Mesodermal cell (in vitro differentiated cells): ENCODE measurements around the gene TMEM37.

Source experiments
- H3K27ac ChIP-seq: 2 replicates; pipeline ENCODE4 v1.7.0; 2013; ENCODE audit warnings: mild to moderate bottlenecking, low read depth, low read length, moderate library complexity; ENCODE audit not compliant: severe bottlenecking
- H3K36me3 ChIP-seq: 2 replicates; pipeline ENCODE4 v1.7.1; 2013; ENCODE audit warnings: mild to moderate bottlenecking, low read length, moderate library complexity; ENCODE audit not compliant: control insufficient read depth, insufficient read depth
- H3K4me1 ChIP-seq: one replicate; pipeline ENCODE4 v1.7.1; 2013; ENCODE audit warnings: mild to moderate bottlenecking, low read length; ENCODE audit not compliant: insufficient read depth, control insufficient read depth, poor library complexity, severe bottlenecking
- H3K4me3 ChIP-seq: 2 replicates; pipeline ENCODE4 v1.7.0; 2013; ENCODE audit warnings: low read length, control low read depth, mild to moderate bottlenecking; ENCODE audit not compliant: insufficient read depth, poor library complexity, severe bottlenecking; ENCODE audit errors: extremely low read depth
- H3K9me3 ChIP-seq: 2 replicates; pipeline ENCODE4 v1.7.1; 2013; ENCODE audit warnings: mild to moderate bottlenecking, low read length, moderate library complexity; ENCODE audit not compliant: control insufficient read depth
- WGBS, 2 experiments: methylation state at CpG; one replicate each; pipeline ENCODE4 v1.1.5; 2013; ENCODE audit warnings: missing lambda C conversion rate in 2 of 2; ENCODE audit not compliant: insufficient coverage in 2 of 2; 5-methylcytosine and 5-hydroxymethylcytosine counted together

The TMEM37 gene

DNA sequence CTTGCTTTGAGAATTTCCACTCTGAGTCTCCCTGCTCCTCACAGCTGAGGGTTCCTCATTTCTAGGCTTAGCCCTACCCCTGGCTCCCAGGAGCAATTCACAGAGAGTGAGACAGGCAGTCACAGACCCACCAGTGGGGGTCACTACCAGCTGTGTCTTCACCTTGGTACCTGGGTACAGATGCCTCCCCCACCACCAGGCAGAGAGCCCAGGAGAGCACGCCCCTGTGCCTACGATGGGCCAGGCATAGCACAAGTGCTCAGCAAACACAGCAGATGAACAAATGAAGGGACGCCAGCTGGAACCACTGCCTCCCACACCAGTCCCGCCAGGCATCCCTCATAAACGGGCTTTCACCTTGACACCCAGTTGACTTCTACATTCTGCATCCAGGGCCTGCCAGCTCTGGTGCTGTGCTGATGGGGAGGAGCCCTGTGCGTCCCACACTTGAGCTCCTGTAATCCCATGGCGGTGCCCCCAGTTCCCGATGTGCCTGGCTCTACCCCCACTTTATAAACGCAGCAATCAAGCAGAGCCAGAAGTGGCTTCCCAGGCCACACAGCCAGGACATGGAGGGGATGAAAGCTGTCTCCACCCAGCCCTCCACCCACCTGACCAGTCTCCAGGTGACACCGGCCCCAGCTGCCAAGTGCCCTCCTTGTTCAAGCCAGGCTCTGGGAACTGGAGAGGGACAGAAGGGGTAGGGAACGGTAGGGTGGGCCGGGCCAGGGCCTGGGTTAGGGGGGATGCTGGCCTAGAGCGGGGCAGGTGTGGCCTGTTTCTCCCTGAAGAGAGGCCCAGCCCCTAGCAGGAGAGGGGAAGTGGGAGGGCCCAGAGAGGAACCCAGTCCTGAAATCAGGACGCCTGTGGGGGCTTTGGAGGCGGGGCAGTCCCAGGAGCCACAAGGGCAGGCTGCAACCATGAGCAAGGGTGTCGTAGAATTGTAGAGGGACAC is 50.1 kb downstream of the TMEM37 start:
- Histone ChIP-seq H3K4me3 (no peak overlapping the region), H3K27ac (no peak overlapping the region), H3K9me3 (no peaks in the 10 kb centered on the region), H3K36me3 (no peaks in the 10 kb centered on the region), H3K4me1 (no peaks in the 10 kb centered on the region)
- 83 to 86% methylated on average over 7 to 13 of the region's 16 CpGs for WGBS, 2 experiments

DNA sequence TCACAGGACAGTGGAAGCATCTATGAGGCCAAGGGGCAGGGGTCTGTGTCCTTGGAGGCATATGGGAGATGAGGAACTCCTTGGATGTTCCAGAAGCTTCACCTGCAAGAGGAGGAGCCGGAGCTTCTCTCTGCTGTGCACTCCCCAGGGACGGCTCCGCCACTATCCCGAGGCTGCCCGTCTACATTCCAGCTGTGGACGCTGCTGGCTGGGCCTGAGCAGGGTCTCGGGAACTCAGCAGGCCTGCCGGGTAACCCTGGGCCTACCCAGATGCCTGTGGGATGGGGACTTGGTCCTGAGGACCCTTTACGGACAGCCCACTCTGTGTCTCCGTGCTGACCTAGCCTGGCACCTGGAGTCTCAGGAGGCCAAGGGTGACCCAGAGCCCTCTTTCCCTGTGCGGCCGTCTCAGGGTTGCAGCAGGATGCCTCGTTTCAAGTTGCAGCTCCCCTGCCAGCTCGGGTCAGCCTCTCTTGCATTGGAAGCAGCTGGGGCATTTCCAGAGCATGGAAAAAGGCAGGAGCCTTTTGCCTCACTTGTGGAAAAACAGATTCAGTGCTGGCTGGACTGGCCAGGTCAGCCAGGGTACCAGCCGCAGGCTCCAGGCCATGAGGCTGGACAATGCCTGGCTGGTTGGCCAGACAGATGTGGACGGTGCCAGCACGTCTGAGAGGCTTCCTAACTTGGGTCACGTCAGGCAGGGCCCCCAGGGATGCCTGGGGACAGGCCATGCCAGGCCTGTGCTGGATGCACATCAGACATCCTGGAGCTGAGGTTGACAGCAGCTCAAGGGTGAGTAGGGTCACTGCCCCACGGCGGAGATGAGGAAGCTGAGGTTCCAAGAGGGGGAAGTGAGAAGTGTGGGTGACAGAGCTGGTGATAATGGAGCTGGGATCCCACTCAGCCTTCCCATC is 51.1 kb downstream of the TMEM37 start:
- Histone ChIP-seq H3K9me3 (no peaks in the 10 kb centered on the region), H3K36me3 (no peaks in the 10 kb centered on the region), H3K27ac (no peak overlapping the region), H3K4me1 (no peaks in the 10 kb centered on the region), H3K4me3 (no peak overlapping the region)
- WGBS, 2 experiments: 82 to 86% methylated on average over 18 to 20 of the region's 20 CpGs

- Histone ChIP-seq H3K27ac (no peak overlapping the region), H3K36me3 (no peaks in the 10 kb centered on the region), H3K9me3 (no peaks in the 10 kb centered on the region), H3K4me1 (no peaks in the 10 kb centered on the region), H3K4me3 (no peak overlapping the region)
- 40 to 58% methylated on average over 1 to 3 of the region's 5 CpGs for WGBS, 2 experiments
These were observed 51.7 kb downstream of the TMEM37 start for GRCh38 chr2:119483395-119483753.

- 91 to 93% methylated on average over 7 to 9 of the region's 11 CpGs for WGBS, 2 experiments
- H3K4me1 ChIP-seq: no peaks in the 10 kb centered on the region
- no peak overlapping the region for H3K27ac ChIP-seq
- H3K36me3 ChIP-seq: no peaks in the 10 kb centered on the region
- no peaks in the 10 kb centered on the region for H3K9me3 ChIP-seq
- no peak overlapping the region for H3K4me3 ChIP-seq
These were observed 52.5 kb downstream of the TMEM37 start for GRCh38 chr2:119483896-119484718.

- H3K4me3 ChIP-seq: no peak overlapping the region
- H3K4me1 ChIP-seq: no peaks in the 10 kb centered on the region
- no peaks in the 10 kb centered on the region for H3K9me3 ChIP-seq
- no peaks in the 10 kb centered on the region for H3K36me3 ChIP-seq
- H3K27ac ChIP-seq: no peak overlapping the region
- 57 to 86% methylated on average over 5 to 6 of the region's 6 CpGs for WGBS, 2 experiments
These were observed 53.2 kb downstream of the TMEM37 start for GRCh38 chr2:119484834-119485233.

- H3K4me3 ChIP-seq: no peak overlapping the region
- 89 to 93% methylated on average over 11 to 12 of the region's 12 CpGs for WGBS, 2 experiments
- H3K27ac ChIP-seq: no peak overlapping the region
- no peaks in the 10 kb centered on the region for H3K36me3 ChIP-seq
- H3K4me1 ChIP-seq: no peaks in the 10 kb centered on the region
- H3K9me3 ChIP-seq: no peaks in the 10 kb centered on the region
These were observed 53.9 kb downstream of the TMEM37 start for GRCh38 chr2:119485336-119486110.

DNA sequence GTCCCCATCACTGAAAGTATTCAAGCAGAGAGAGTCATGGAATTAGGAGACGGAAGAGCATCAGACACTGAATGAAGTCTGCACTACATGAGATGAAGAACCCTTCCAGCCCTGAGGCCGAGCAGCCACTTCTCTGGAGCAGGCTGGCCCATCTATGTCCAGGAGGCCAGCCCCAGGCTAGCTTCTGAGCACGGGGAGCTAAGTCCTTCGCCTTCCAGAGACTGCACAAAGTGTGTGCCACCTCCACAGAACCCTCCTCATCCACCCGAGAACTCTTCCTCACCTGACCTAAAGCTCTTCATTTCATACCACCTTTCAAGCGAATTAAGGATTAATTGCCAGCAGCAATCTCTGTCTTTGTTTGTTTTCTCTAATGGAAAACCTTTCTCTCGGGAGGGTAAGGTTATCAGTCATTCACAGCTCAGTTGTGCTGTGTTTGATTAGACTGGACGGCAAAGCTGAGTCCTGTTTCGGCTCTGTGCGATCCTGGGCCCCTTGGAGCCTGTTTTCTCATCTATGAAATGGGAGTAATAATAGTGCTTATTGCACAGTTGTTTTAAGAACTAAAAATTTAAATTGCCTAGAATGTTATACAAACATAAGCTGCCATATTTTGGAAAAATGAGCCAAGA is 54.7 kb downstream of the TMEM37 start:
- Histone ChIP-seq H3K4me3 (no peak overlapping the region), H3K36me3 (no peaks in the 10 kb centered on the region), H3K9me3 (no peaks in the 10 kb centered on the region), H3K27ac (no peak overlapping the region), H3K4me1 (peaks cover 3% of the 10 kb centered on the region)
- 89 to 95% methylated on average over 7 of the region's 10 CpGs for WGBS, 2 experiments

- Histone ChIP-seq H3K4me3 (no peak overlapping the region), H3K27ac (no peak overlapping the region), H3K9me3 (no peaks in the 10 kb centered on the region), H3K4me1 (peaks cover 7% of the 10 kb centered on the region), H3K36me3 (no peaks in the 10 kb centered on the region)
- WGBS, 2 experiments: 92 to 96% methylated on average over 4 to 7 of the region's 7 CpGs
These were observed 55.2 kb downstream of the TMEM37 start for GRCh38 chr2:119486886-119487285.

GRCh38 chr2:119487434-119488244 is 56.0 kb downstream of the TMEM37 start:
- Histone ChIP-seq H3K4me1 (peaks cover 13% of the 10 kb centered on the region), H3K4me3 (no peak overlapping the region), H3K9me3 (no peaks in the 10 kb centered on the region), H3K36me3 (no peaks in the 10 kb centered on the region), H3K27ac (no peak overlapping the region)
- WGBS, 2 experiments: 79 to 82% methylated on average over 3 to 7 of the region's 9 CpGs
